ENCODE results near the gene BHLHE23. TPM values are rescaled to one million over a fixed set of nuclear protein-coding genes. Genes with fewer than 3 reads are reported as not detected.
A peak's percentile ranks its signal among the peaks of the same experiment; 100 is the strongest.

Gene BHLHE23
- total and polyA plus RNA-seq, 11 donors: not detected

DNA sequence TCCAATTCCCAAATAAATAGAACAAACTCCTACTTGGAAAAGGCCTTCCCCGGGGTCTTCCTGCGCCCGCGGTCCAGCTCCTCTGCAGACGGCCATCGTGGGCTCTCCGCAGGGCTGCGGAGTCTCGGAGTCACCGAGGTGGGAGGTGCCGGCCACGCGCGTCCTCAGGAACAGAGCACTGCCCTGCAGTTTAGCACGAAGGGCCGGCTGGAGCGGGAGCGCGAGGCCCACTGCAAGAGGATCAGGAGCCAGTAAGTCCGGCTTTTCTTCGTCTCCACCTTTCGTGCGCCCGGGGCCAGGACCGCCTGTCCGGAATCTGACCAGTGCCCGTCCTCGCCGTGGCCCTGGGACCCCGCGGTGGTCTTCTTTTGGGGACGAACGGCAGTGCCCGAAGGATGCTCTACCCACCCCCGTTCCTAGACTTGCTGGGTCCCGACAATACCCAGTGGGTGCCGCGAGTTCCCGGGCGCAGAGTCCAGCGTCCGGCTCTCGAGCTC, 1.4 kb downstream of the BHLHE23 start:
- no peaks in the 10 kb centered on the region for H3K36me3 ChIP-seq
- H3K27me3 ChIP-seq: peaks cover 61 to 100% (median 95%) of the 10 kb centered on the region in 9 donors
- no peak for TF ChIP-seq POLR2A (IDR thresholded peaks at IDR 0.05)
- no peak for TF ChIP-seq CTCF (IDR thresholded peaks at IDR 0.05)
- peak overlapping the region in 1 of 12 donors; percentile 3 for H3K4me3 ChIP-seq
- intact Hi-C loops (cut with DNase I): loop anchor here in 6 of 10 donors (5.0 to 10.0 kb wide), 6 partner anchors 101 to 331 kb away; no protein-coding TSS in a partner anchor
- H3K4me1 ChIP-seq: peaks cover 0 to 43% (median 17%) of the 10 kb centered on the region in 12 donors
- H3K9me3 ChIP-seq: no peaks in the 10 kb centered on the region
- ATAC-seq (no peak), DNase-seq (no peak)
- WGBS, 4 donors: 3 to 8% (median 3%) methylated on average over 33 to 43 of the region's 43 CpGs
- H3K27ac ChIP-seq: no peak overlapping the region

DNA sequence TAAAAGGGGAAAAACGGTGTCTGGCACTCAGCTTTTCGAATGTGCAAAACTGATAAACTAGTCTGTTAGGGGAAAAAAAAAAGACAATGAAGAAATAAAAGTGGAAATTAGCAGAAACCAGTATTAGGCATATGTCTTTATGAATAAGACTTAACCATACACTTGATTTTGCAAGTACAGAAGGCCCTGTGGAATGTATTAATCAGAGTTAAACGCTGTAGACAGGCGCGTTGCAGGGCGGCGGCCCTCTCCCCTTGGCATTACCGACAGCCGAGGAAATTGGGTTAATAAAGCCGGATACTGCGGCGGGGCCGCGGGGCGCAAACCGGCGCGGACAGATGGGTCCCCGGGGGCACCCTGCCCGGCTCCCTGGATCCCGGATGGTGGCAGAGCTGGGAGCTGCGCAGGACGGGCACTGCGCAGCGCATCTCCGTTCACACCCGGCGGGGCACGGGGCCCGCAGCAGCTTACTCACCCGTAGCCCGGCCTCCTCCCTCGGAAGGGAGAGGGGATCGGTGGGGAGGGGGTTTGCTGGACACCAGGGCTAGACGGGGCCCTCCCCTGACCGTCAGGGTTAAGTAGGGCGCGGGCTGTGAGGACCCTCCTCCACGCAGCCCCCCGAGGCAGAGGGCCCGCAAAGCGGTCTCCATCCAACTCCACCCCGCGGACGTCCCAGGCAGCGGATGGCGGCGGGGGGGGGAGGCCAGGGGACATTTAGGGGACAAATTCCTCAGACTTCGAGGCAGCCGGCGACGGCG, 2.0 kb downstream of the BHLHE23 start:
- H3K36me3 ChIP-seq: no peaks in the 10 kb centered on the region
- ATAC-seq: no peak
- TF ChIP-seq CTCF (IDR thresholded peaks at IDR 0.05) (no peak), POLR2A (IDR thresholded peaks at IDR 0.05) (no peak)
- peaks cover 64 to 100% (median 92%) of the 10 kb centered on the region in 9 donors for H3K27me3 ChIP-seq
- H3K4me1 ChIP-seq: peaks cover 0 to 43% (median 17%) of the 10 kb centered on the region in 12 donors
- no peaks in the 10 kb centered on the region for H3K9me3 ChIP-seq
- H3K27ac ChIP-seq: no peak overlapping the region
- no peak overlapping the region for H3K4me3 ChIP-seq
- WGBS, 4 donors: 3 to 8% (median 6%) methylated on average over 46 to 53 of the region's 53 CpGs
- intact Hi-C loops (cut with DNase I): loop anchor here in 6 of 10 donors (5.0 to 10.0 kb wide), 6 partner anchors 100 to 330 kb away; no protein-coding TSS in a partner anchor
- DNase-seq: no peak

DNA sequence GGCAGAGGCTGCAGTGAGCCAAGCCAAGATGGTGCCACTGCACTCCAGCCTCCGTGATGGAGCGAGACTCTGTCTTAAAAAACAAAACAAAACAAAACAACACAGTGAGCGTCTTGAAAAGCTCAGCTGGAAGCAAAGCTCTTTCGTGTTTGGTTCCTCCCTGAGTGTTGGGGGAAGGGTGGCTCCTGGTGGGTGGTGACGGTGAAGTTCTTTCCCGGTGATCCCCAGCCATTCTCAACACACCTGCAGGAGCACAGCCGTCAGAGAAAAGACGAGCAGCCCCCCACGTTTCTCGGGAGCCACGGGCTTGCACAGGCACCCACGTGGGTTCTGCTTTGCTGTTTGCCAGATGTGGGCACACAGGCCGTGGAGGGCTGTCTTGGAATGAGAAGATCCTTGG, 3.2 kb downstream of the BHLHE23 start:
- WGBS, 4 donors: 13 to 31% (median 17%) methylated on average over 13 of the region's 13 CpGs
- Histone ChIP-seq H3K9me3 (no peaks in the 10 kb centered on the region), H3K4me1 (peaks cover 0 to 35% (median 9%) of the 10 kb centered on the region in 12 donors), H3K27ac (no peak overlapping the region), H3K27me3 (peaks cover 52 to 100% (median 90%) of the 10 kb centered on the region in 9 donors), H3K36me3 (no peaks in the 10 kb centered on the region), H3K4me3 (no peak overlapping the region)
- no peak for ATAC-seq
- TF ChIP-seq CTCF (IDR thresholded peaks at IDR 0.05) (no peak), POLR2A (IDR thresholded peaks at IDR 0.05) (no peak)
- no peak for DNase-seq
- intact Hi-C loops (cut with DNase I): loop anchor here in 3 of 10 donors (10.0 kb wide), 2 partner anchors 99 to 329 kb away; no protein-coding TSS in a partner anchor

DNA sequence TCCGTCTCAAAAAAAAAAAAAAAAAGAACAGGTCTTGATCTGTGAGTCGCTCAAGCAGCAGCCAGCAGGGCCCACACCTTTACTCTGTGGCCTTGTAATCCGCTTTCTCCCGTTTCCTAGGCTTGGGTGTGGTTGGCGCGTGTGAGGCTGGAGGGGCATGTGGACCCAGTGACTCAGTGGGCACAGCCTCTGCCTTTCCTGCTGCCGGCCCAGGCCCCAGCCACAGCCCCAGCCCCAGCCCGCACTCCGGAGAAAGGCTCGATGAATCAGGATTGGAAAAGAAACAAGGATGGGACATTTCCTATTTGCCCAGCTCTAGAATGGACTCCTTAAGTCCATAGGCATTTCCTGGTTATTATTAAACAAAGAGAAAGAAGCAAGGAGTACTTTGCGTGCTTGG, 4.3 kb downstream of the BHLHE23 start:
- H3K4me3 ChIP-seq: no peak overlapping the region
- WGBS, 4 donors: 77 to 80% (median 79%) methylated on average over 11 of the region's 11 CpGs
- H3K9me3 ChIP-seq: no peaks in the 10 kb centered on the region
- H3K27me3 ChIP-seq: peaks cover 42 to 100% (median 85%) of the 10 kb centered on the region in 9 donors
- H3K36me3 ChIP-seq: no peaks in the 10 kb centered on the region
- intact Hi-C loops (cut with DNase I): loop anchor here in 3 of 10 donors (10.0 kb wide), 2 partner anchors 98 to 328 kb away; no protein-coding TSS in a partner anchor
- peaks cover 0 to 25% (median 8%) of the 10 kb centered on the region in 12 donors for H3K4me1 ChIP-seq
- DNase-seq (no peak), ATAC-seq (no peak)
- H3K27ac ChIP-seq: no peak overlapping the region
- no peak for TF ChIP-seq POLR2A (IDR thresholded peaks at IDR 0.05)
- TF ChIP-seq CTCF (IDR thresholded peaks at IDR 0.05): no peak

All from heart left ventricle (tissue), 16 donors.